Measurements from ENCODE around the gene ABCC1.
"Not testable (repeated sequence)": the region's sequence is repeated elsewhere in the genome, so short reads cannot be mapped to it uniquely, and the experiment has no call there.

The ABCC1 gene

DNA sequence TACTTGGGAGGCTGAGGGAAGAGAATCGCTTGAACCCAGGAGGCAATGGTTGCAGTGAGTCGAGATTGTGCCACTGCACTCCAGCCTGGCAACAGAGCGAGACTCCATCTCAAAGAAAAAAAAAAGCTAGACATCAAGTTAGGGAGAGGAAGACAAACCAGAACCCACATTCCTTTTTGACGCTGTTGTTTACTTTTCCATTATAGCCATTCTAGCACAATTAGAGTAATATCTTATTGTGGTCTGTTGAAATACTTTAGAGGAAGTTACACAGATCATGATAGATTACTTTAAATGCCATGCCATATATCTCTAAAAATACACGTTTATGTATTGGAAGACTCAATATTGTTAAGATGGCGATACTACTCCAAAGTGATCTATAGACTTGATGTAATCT is 16.5 kb upstream of the ABCC1 start:
- Histone ChIP-seq H4K20me1 (ENCODE audit: insufficient read depth, low read length) (no peaks in the 10 kb centered on the region), H3K9ac (ENCODE audit: low read length) (no peak overlapping the region), H3K36me3 (replicated peaks; ENCODE audit: low read depth, low read length) (no peaks in the 10 kb centered on the region), H3K4me1 (ENCODE audit: low read length) (no peaks in the 10 kb centered on the region), H3K27ac (ENCODE audit: low read length) (no peak overlapping the region), H3K4me3 (ENCODE audit: low read length) (no peak overlapping the region), H3K27me3 (ENCODE audit: low read depth, low read length) (no peaks in the 10 kb centered on the region), H2AFZ (ENCODE audit: low read depth, low read length) (no peak overlapping the region), H3K79me2 (ENCODE audit: low read length) (no peaks in the 10 kb centered on the region), H3K4me2 (ENCODE audit: low read length) (no peak overlapping the region), H3K9me3 (ENCODE audit: insufficient read depth, low read length) (no peaks in the 10 kb centered on the region)
- TF ChIP-seq EZH2phosphoT487 (IDR thresholded peaks at IDR 0.05; ENCODE audit: low read depth): no peak
- TF ChIP-seq, protein P1, sequence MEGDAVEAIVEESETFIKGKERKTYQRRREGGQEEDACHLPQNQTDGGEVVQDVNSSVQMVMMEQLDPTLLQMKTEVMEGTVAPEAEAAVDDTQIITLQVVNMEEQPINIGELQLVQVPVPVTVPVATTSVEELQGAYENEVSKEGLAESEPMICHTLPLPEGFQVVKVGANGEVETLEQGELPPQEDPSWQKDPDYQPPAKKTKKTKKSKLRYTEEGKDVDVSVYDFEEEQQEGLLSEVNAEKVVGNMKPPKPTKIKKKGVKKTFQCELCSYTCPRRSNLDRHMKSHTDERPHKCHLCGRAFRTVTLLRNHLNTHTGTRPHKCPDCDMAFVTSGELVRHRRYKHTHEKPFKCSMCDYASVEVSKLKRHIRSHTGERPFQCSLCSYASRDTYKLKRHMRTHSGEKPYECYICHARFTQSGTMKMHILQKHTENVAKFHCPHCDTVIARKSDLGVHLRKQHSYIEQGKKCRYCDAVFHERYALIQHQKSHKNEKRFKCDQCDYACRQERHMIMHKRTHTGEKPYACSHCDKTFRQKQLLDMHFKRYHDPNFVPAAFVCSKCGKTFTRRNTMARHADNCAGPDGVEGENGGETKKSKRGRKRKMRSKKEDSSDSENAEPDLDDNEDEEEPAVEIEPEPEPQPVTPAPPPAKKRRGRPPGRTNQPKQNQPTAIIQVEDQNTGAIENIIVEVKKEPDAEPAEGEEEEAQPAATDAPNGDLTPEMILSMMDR (IDR thresholded peaks at IDR 0.05; ENCODE audit: low read depth, low read length): no peak

DNA sequence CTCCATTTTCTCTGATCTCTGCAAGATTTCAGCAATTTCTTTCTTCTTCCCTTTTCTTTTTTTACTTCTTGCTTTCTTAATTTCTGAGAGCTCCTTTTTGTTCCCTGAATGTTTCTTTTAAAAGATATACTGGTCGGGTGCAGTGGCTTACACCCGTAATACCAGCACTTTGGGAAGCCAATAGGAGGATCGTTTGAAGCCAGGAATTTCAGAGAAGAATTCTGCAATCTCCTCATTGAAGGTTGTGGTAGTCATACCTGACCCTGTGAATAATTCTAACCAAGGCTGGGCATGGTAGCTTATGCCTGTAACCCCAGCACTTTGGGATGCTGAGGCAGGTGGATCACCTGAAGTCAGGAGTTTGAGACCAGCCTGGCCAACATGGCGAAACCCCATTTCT is 15.6 kb upstream of the ABCC1 start:
- no peaks in the 10 kb centered on the region for H3K27me3 ChIP-seq (ENCODE audit: low read depth, low read length)
- no peaks in the 10 kb centered on the region for H3K4me1 ChIP-seq (ENCODE audit: low read length)
- no peak for TF ChIP-seq EZH2phosphoT487 (IDR thresholded peaks at IDR 0.05; ENCODE audit: low read depth)
- TF ChIP-seq, protein P1 (IDR thresholded peaks at IDR 0.05; ENCODE audit: low read depth, low read length): no peak
- H3K27ac ChIP-seq (ENCODE audit: low read length): no peak overlapping the region
- no peak overlapping the region for H2AFZ ChIP-seq (ENCODE audit: low read depth, low read length)
- no peaks in the 10 kb centered on the region for H3K79me2 ChIP-seq (ENCODE audit: low read length)
- no peak overlapping the region for H3K4me3 ChIP-seq (ENCODE audit: low read length)
- no peaks in the 10 kb centered on the region for H4K20me1 ChIP-seq (ENCODE audit: insufficient read depth, low read length)
- H3K9me3 ChIP-seq (ENCODE audit: insufficient read depth, low read length): no peaks in the 10 kb centered on the region
- no peaks in the 10 kb centered on the region for H3K36me3 ChIP-seq (replicated peaks; ENCODE audit: low read depth, low read length)
- H3K9ac ChIP-seq (ENCODE audit: low read length): no peak overlapping the region
- H3K4me2 ChIP-seq (ENCODE audit: low read length): no peak overlapping the region

DNA sequence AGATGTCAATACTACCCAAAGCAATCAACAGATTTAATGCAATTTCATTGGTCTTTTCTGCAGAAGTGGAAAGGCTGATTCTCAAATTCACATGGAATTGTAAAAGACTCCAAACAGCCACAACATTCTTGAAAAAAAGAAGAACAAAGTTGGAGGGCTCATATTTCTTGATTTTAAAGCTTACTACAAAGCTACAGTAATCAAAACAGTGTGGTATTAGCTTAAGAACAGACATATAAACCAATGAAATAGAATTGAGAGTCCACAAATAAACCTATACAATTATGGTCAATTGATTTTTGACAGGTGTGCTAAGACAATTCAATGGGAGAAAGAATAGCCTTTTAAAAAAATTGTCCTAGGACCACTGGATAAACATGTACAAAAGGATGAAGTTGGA is 14.4 kb upstream of the ABCC1 start:
- no peak overlapping the region for H3K27ac ChIP-seq (ENCODE audit: low read length)
- no peaks in the 10 kb centered on the region for H3K36me3 ChIP-seq (replicated peaks; ENCODE audit: low read depth, low read length)
- no peaks in the 10 kb centered on the region for H3K79me2 ChIP-seq (ENCODE audit: low read length)
- no peaks in the 10 kb centered on the region for H3K27me3 ChIP-seq (ENCODE audit: low read depth, low read length)
- TF ChIP-seq, protein P1 (IDR thresholded peaks at IDR 0.05; ENCODE audit: low read depth, low read length): no peak
- no peak for TF ChIP-seq EZH2phosphoT487 (IDR thresholded peaks at IDR 0.05; ENCODE audit: low read depth)
- H3K4me1 ChIP-seq (ENCODE audit: low read length): no peaks in the 10 kb centered on the region
- H2AFZ ChIP-seq (ENCODE audit: low read depth, low read length): no peak overlapping the region
- no peak overlapping the region for H3K4me2 ChIP-seq (ENCODE audit: low read length)
- H4K20me1 ChIP-seq (ENCODE audit: insufficient read depth, low read length): no peaks in the 10 kb centered on the region
- H3K4me3 ChIP-seq (ENCODE audit: low read length): no peak overlapping the region
- H3K9me3 ChIP-seq (ENCODE audit: insufficient read depth, low read length): no peaks in the 10 kb centered on the region
- H3K9ac ChIP-seq (ENCODE audit: low read length): no peak overlapping the region

DNA sequence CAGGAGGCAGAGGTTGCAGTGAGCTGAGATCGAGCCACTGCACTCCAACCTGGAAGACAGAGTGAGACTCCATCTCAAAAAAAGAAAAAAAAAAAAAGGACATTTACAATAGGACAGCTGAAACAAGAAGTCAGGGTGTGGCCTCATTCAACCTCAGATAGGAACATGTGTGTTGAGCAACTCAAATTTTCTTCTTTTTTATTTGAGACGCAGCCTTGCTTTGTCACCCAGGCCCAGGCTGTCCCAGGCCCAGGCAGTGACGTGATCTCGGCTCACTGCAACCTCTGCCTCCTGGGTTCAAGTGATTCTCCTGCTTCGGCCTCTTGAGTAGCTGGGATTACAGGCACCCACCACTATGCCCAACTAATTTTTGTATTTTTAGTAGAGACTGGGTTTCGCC is 12.6 kb upstream of the ABCC1 start:
- H3K4me3 ChIP-seq (ENCODE audit: low read length); H3K9me3 ChIP-seq (ENCODE audit: insufficient read depth, low read length); H3K9ac ChIP-seq (ENCODE audit: low read length); H3K27ac ChIP-seq (ENCODE audit: low read length); H3K4me1 ChIP-seq (ENCODE audit: low read length); H2AFZ ChIP-seq (ENCODE audit: low read depth, low read length); H3K4me2 ChIP-seq (ENCODE audit: low read length); H4K20me1 ChIP-seq (ENCODE audit: insufficient read depth, low read length); H3K27me3 ChIP-seq (ENCODE audit: low read depth, low read length); H3K36me3 ChIP-seq (replicated peaks; ENCODE audit: low read depth, low read length); H3K79me2 ChIP-seq (ENCODE audit: low read length): not testable (repeated sequence)
